HG03571 (cell line): Measurements from ENCODE around the gene GRIK1.

Experiments
- ATAC-seq: cut with Tn5 transposase; IDR thresholded peaks from one replicate; pipeline ENCODE4 v1.9.1; 2021; ENCODE audit not compliant: unreplicated experiment

Gene GRIK1

GRCh38 chr21:29914326-29914725 is 25.5 kb downstream of the GRIK1 start:
- ATAC-seq: no peak

GRCh38 chr21:29909571-29909970 is 30.2 kb downstream of the GRIK1 start:
- no peak for ATAC-seq

GRCh38 chr21:29904359-29905282 is 35.2 kb downstream of the GRIK1 start:
- ATAC-seq: no peak

- no peak for ATAC-seq
These were observed 42.9 kb downstream of the GRIK1 start for GRCh38 chr21:29896884-29897283.

- no peak for ATAC-seq
These were observed 46.1 kb downstream of the GRIK1 start for GRCh38 chr21:29893687-29894086.

- no peak for ATAC-seq
These were observed 47.4 kb downstream of the GRIK1 start for GRCh38 chr21:29892379-29892778.

GRCh38 chr21:29888437-29888836 is 51.4 kb downstream of the GRIK1 start:
- no peak for ATAC-seq

GRCh38 chr21:29887313-29888009 is 52.3 kb downstream of the GRIK1 start:
- ATAC-seq: no peak

- no peak for ATAC-seq
These were observed 54.3 kb downstream of the GRIK1 start for GRCh38 chr21:29885491-29885890.

- ATAC-seq: no peak
These were observed 63.9 kb downstream of the GRIK1 start for GRCh38 chr21:29875873-29876272.

- no peak for ATAC-seq
These were observed 64.6 kb downstream of the GRIK1 start for GRCh38 chr21:29875036-29875716.

- no peak for ATAC-seq
These were observed 65.9 kb downstream of the GRIK1 start for GRCh38 chr21:29873908-29874307.

- ATAC-seq: no peak
These were observed 69.0 kb downstream of the GRIK1 start for GRCh38 chr21:29870814-29871213.

- ATAC-seq: no peak
These were observed 72.0 kb downstream of the GRIK1 start for GRCh38 chr21:29867796-29868195.

- ATAC-seq: no peak
These were observed 79.5 kb downstream of the GRIK1 start for GRCh38 chr21:29860346-29860745.

GRCh38 chr21:29857150-29857549 is 82.6 kb downstream of the GRIK1 start:
- no peak for ATAC-seq

- ATAC-seq: no peak
These were observed 85.0 kb downstream of the GRIK1 start for GRCh38 chr21:29854795-29855194.

- no peak for ATAC-seq
These were observed 88.2 kb downstream of the GRIK1 start for GRCh38 chr21:29851611-29852010.

GRCh38 chr21:29849735-29850176 is 90.0 kb downstream of the GRIK1 start:
- ATAC-seq: peak; percentile 90

- no peak for ATAC-seq
These were observed 96.0 kb downstream of the GRIK1 start for GRCh38 chr21:29843804-29844203.

- no peak for ATAC-seq
These were observed 105.2 kb downstream of the GRIK1 start for GRCh38 chr21:29834617-29835016.

GRCh38 chr21:29832217-29832616 is 107.6 kb downstream of the GRIK1 start:
- ATAC-seq: no peak
